Middle frontal gyrus (tissue), 1 donor: ENCODE data around the gene REN.

Experiments used
- DNase-seq: peaks from one replicate; pipeline ENCODE4 v3.0.0-alpha.2; 2015; ENCODE audit warnings: low spot score; ENCODE audit errors: extremely low spot score

The REN gene

DNA sequence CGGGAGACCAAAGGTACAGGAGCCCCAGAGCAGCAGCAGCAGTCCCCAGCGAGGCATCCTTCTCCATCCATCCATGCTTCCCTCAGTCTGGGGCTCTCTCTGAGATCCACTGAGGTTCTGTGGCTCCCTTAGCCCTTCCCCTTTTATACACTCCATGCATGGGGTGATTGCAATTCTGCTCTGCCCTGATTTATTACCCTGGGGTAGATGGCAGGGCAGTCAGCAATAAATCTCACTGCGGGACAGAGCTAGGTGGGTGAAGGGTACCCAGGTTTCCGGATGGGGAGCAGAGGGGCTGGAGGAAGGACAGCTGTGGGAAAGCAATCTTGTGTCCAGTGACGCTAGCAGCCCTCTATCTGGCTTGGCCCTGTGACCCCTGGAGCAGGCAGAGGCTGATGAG, at the start of gene REN:
Gene REN (minus strand): TSS at position 119 of the 400 bp plus-strand sequence. CDS start 44 bp downstream, at position 75.
- no peak for DNase-seq

DNA sequence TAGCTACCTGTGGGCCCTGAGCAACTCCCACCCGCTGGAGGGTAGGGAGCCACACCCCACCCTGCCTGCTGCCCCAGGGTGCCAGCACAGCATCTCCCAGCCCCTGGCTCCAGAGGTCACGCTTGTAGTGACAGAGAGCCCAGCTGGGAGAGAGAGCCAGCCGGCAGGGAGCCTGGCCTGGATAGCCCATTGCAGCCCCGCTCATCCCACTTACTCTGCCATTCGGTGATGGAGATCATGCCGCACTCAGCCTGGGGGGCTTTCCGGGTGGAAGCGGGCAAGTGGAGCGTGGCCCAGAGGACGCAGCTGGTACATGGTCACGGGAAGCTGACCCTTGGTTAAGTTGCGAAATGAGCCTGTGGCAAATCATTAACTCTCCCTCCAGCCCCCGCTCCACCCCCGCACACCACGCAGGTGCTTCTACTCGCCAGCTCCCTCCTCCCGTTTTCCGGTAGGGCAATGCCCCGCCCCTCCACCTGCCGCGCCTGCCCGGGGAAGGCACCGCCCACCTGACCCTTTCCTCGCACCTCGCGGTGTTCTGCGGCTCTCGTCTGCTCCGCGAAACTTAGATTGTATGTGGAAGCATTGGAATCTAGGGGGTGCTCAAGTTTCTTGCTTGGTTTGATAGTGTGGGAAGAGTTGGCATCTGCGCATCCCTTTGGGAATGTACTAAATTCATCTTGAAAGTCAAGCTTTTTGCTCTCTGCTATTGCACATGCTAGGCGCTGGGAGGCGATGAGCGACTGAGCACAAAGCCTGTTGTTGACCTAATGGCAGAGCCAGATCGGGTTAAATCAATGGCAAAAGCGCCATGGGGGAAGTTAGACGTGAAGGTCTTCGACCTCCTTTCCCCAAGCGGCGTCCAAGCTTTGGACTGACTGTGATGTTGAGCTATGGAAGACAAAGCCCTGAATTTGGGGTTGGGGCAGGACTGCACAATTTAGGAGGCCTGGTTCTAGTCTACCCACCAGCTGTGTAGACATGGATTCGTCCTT, 47.8 kb upstream of the REN start, which contains the start of gene GOLT1A:
Gene GOLT1A (minus strand): TSS at position 321 of the 995 bp plus-strand sequence. CDS start 82 bp downstream, at position 239.
- peak; percentile 43 for DNase-seq

GRCh38 chr1:204212715-204213114, 46.6 kb upstream of the REN start:
- DNase-seq = no peak

DNA sequence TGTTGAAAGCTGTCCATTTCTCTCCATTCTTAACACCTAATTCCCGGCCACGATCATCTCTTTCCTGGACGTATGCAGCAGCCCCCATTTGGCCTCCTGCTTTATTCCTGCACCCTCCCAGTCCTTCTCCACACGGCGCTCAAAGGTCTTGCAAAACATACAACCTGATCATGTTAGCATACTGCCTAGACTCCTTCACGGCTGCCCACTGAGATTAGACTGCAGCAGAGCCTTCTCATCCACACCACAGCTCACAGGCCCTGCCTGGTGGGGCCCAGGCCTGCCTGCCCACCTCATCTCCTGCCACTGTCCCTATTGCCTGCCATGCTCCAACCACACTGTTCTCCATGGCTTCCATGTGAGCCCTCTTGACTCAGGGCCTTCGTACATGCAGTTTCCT, 44.9 kb upstream of the REN start:
- no peak for DNase-seq

DNA sequence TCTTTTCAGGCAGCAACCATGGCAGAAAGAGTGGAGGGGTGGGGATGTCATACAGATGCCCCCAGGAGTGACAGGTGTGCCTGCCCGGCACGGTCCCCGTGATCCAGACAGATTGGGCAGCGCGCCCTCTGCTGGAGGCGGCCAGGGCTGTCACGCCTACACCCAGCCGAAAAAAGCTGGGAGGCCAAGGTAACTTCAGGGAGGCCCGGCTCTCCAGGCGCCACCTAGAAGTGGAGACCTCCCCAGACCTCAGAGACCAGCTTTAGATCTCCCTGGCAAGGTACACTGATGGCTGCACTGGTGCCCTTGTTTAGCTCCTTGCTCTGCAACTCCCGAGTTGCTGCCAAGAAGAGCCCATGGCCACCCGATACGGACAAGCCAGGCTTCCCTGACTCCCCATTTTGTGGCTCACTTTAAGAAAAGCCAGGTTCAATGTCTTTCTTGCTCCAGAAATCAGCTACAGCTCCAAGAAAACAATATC, 41.0 kb upstream of the REN start:
- no peak for DNase-seq

- no peak for DNase-seq
These were observed 40.0 kb upstream of the REN start for GRCh38 chr1:204206121-204206520.

GRCh38 chr1:204205486-204205885, 39.3 kb upstream of the REN start:
- no peak for DNase-seq

GRCh38 chr1:204204944-204205343, 38.8 kb upstream of the REN start:
- no peak for DNase-seq

DNA sequence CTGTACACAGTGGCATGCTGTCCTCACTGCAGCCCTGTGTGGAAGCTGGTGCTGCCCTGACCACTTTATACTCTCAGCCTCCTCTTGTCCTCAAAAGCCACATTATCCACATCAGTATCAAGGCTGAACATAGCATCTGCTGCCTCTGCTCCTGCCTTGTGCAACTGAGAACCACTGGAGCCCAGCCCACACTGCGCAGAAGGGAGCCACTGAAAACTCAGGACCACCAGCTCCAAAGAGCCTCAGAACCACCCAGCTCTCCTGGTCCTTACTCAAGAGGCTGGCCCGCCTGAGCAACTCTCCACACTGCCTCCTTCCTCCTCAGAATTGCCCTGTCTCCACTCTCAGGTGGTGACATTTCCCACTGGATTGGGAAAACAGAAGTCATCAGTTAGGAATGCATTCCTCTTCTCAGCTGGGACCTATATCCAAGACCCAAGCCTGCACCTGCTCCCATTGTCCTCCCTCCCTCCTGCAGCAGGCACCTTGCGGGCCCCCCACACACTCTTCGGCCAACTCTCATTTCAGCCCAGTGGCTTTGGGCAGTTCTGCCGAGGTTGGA, 37.1 kb upstream of the REN start:
- no peak for DNase-seq

GRCh38 chr1:204202481-204202880, 36.3 kb upstream of the REN start:
- no peak for DNase-seq

DNA sequence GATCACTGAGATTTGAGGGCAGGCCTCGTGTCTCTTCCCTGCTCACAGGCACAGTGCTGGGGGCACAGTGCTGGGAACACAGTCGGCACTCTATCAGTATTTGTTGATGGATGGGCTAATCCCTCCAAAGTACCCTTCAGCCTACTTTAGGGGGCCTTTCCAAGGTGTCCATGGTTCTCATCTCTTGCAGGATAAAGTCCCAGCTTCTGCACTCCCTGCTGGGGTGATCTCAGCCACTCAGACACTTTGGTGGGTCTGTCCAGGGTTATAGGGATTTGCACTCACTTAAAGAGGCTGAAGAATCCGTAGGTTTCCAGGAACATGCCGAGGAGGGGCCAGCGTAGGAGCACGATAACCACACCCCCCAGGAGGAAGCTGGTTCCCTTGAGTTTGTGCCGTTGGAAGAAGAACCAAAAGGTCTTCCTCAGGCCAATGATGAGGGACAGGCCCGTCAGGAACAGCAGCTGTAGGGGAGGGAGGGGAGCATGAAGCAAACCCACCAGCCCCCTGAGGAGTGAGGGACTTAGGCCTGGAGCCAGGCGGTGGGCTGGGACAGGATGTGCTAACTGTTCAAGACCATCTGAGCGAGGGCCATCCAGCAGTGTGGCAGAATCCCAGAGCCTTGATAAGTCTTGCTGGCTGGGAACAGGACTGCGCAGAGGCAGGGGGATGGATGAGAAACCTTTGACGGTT, 35.4 kb upstream of the REN start:
- DNase-seq = no peak

DNA sequence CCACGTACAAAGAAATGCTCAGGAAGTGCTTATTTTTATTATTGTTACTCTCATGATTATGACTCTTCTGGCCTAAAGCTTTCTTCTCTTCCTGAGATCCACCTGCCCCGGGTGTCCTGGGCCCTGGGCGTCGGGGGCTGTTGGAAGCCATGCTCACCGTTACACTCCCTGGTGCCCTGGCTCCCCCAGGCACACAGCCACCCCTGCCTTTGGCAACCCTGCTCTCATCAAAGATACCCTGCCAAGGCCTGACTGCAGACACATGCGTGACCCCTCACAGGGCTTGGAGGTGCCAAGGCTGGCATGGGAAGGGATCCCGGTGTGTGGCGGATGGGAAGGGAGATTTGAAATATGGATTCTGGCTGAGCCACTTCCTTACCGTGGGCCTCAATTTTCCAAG, 33.4 kb upstream of the REN start:
- DNase-seq = no peak

DNA sequence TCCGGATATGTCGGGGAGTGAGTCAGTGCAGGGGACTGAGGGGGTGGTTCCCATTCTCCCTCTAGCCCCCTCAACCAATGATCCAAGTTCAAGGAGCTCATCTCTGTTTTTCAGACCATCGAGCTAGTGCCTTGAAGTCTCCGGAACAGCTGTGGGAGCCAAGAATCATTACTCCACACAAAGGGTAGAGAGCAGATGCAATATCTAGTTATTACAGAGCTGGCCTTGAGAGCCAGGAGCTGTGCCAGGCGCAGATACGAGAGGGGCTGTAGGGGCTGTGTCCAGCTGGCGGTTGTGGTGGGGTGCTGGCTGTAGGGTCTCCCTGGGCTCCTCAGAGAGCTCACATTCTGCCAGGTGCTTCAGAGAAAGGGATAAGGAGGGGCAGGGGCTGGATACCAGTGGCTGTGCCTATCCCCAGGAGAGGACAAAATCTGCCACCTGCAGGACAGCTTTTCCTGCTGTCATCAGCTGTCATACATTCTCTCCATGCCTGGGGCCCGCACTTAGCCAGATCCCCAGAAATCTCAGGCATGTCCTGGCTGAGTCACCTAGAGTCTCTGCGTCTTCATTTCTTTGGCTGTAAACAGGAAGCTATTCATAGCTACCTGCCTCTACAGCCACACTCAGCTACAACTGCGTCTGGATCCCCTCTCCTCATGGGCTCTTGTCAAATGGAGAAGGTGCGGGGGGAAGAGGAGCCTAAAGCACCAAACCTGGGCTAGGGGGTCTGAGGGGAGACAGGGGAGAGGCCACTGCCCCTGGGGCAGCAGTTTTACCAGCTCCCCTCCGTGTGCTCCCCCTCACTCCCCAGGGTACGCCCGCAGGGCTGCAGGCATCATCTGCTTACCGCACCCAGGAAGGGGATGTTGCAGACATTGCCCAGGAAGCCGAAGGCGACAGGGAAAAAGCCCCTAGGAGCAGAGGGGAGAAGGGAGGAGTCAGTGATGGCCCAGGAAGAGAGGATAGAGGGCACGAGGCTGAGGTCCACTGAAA, 32.5 kb upstream of the REN start:
- no peak for DNase-seq

DNA sequence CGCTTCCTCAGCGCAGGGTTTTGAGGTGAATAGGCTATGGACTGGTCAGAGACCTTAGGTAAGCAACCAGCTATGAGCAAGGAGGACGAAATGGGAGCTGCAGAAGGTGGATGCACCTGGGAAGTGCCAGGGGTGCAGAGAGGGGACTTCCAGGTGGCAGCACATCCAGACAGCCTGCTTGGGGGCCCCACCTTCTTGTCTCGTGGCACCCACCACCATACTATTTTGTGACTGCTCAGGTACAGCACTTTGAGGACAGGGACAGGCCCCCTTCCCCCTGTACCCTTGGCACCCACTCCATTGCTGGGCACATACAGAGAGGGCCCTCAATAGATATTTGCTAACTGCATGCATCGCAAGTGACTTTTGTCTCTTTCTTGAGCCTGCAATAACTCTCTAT, 30.9 kb upstream of the REN start:
- no peak for DNase-seq

DNA sequence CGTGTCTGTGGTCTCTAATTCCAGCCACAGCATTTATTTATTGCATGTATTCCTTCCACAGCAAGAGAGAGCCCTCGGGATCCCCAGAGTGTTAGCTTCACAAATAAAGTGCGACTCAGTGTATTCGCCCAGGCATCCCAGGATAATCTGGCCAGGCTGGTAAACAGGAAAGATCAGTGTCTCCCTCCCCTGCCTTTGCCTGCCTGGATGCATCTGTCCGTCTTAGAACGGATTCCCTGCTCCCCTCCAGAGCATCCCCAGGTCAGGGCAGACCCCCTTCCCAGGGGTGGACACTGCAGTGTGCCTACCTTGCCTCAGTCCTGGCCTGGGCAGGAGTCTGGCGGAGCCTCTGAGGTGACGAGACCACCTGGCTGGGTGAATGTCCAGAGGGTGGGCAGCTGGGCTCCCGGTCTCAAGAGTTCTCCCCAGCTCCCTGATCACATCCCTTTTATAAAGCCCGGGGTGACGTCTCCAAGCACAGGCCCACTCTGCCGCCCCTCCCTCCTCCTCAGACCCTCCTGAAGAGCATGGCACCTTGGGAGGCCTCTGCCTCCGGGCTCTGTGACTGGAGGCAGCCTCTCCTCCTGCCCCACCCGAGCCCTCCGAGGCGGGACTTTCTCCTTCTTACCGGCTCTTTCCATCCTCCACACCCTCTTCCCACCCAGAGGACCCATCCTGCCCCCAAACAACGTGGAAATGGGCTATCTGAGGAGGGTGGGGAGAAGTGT, 30.1 kb upstream of the REN start, which contains the start of gene KISS1:
Gene KISS1 (minus strand): TSS at position 424 of the 728 bp plus-strand sequence. CDS start 3,615 bp downstream, outside the sequence.
- no peak for DNase-seq

- no peak for DNase-seq
These were observed 28.6 kb upstream of the REN start for GRCh38 chr1:204194771-204195170.

- no peak for DNase-seq
These were observed 27.9 kb upstream of the REN start for GRCh38 chr1:204194080-204194479.

GRCh38 chr1:204192589-204193352, 26.6 kb upstream of the REN start:
- DNase-seq = no peak

DNA sequence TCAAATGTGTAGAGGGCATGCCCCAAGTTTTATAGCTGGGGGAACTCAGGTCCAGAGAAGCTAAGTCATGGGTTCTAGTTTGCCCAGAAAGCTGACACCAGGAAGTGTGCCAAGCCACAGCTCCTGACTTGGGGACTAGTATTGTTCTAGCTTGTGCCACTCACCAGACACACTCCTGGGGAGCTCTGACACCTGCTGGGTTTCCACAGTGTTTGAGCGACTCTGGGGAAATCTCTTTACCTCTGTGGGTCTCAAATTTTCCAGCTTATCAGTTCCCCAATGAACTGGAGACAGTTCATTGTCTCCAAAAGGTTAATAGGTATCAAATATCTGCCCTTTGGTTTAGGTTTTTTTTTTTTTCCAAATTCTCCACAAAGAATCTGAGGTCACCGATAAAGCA, 25.9 kb upstream of the REN start:
- DNase-seq = no peak
